Activated T-cell treated with anti-CD3 and anti-CD28 coated beads for 4 hours (primary cell): Measurements from ENCODE around the gene CIAPIN1.
"Not testable (repeated sequence)": the region's sequence is repeated elsewhere in the genome, so short reads cannot be mapped to it uniquely, and the experiment has no call there.

Source experiments
- DNase-seq: peaks from one replicate; pipeline ENCODE4 v3.0.0-alpha.2; 2020

CIAPIN1 gene

GRCh38 chr16:57476546-57477410, 29.6 kb upstream of the CIAPIN1 start:
- no peak for DNase-seq

- peak; percentile 38 for DNase-seq
Observed at GRCh38 chr16:57475711-57476339, 28.6 kb upstream of the CIAPIN1 start.

GRCh38 chr16:57474671-57475661, 27.8 kb upstream of the CIAPIN1 start:
- no peak for DNase-seq

GRCh38 chr16:57473906-57474305, 26.7 kb upstream of the CIAPIN1 start:
- no peak for DNase-seq

GRCh38 chr16:57473176-57473840, 26.1 kb upstream of the CIAPIN1 start:
- DNase-seq: no peak

- DNase-seq: no peak
Observed at GRCh38 chr16:57472665-57473060, 25.5 kb upstream of the CIAPIN1 start.

- DNase-seq: no peak
Observed at GRCh38 chr16:57471852-57472664, 24.9 kb upstream of the CIAPIN1 start.

GRCh38 chr16:57471209-57471608, 24.0 kb upstream of the CIAPIN1 start:
- DNase-seq: no peak

GRCh38 chr16:57470711-57471110, 23.5 kb upstream of the CIAPIN1 start:
- no peak for DNase-seq

- no peak for DNase-seq
Observed at GRCh38 chr16:57469917-57470470, 22.8 kb upstream of the CIAPIN1 start.

- DNase-seq: no peak
Observed at GRCh38 chr16:57469046-57469445, 21.9 kb upstream of the CIAPIN1 start.

- DNase-seq: no peak
Observed at GRCh38 chr16:57468346-57468745, 21.2 kb upstream of the CIAPIN1 start.

GRCh38 chr16:57464523-57464922, 17.3 kb upstream of the CIAPIN1 start:
- no peak for DNase-seq

GRCh38 chr16:57462978-57463362, 15.8 kb upstream of the CIAPIN1 start:
- peak; percentile 5 for DNase-seq

- DNase-seq: peak; percentile 89
Observed at GRCh38 chr16:57462209-57462977, 15.2 kb upstream of the CIAPIN1 start, which contains the start of gene POLR2C. TSS of gene POLR2C (plus strand) at chr16:57462679. CDS start at chr16:57462725, 46 bp downstream.

GRCh38 chr16:57452021-57452420, 4.8 kb upstream of the CIAPIN1 start:
- no peak for DNase-seq

GRCh38 chr16:57446531-57447185, 527 bp downstream of the CIAPIN1 start:
- no peak for DNase-seq

- DNase-seq: no peak
Observed at GRCh38 chr16:57445510-57445909, 1.7 kb downstream of the CIAPIN1 start.

GRCh38 chr16:57444711-57445110, 2.5 kb downstream of the CIAPIN1 start:
- DNase-seq: no peak

GRCh38 chr16:57440551-57440950, 6.6 kb downstream of the CIAPIN1 start:
- not testable (repeated sequence) for DNase-seq
